Fibroblast of lung (primary cell): ENCODE results near the gene MAS1.
"Not testable (repeated sequence)": the region's sequence is repeated elsewhere in the genome, so short reads cannot be mapped to it uniquely, and the experiment has no call there.

Experiments
- CTCF ChIP-seq, 2 donors: IDR thresholded peaks in 1 of 2; conservative IDR thresholded peaks in 1 of 2; 1 replicate in 1 of 2; 2 replicates in 1 of 2; pipeline ENCODE4 v1.5.1; 2011 to 2012; ENCODE audit warnings: low read length in 2 of 2, control low read depth in 1 of 2, inconsistent platforms in 1 of 2, low read depth in 1 of 2, mild to moderate bottlenecking in 1 of 2
- EZH2 ChIP-seq: IDR thresholded peaks from 2 replicates; pipeline ENCODE4 v1.5.1; 2012; ENCODE audit warnings: low read length, control low read depth, mild to moderate bottlenecking; ENCODE audit errors: missing control alignments

- TF ChIP-seq CTCF (conservative IDR thresholded peaks at IDR 0.05 in 1 of 2, IDR thresholded peaks at IDR 0.05 in 1 of 2; ENCODE audit: low read depth in 1 of 2, low read length in 2 of 2); EZH2: not testable (repeated sequence)
These were observed 40.9 kb upstream of the MAS1 start for GRCh38 chr6:159849851-159850250.
